Activated CD4-positive, alpha-beta memory T cell treated with anti-CD3 and anti-CD28 coated beads, Interleukin-2, amount 10 ng/mL, durations not matched to agents 7 days and 5 days (primary cell): ENCODE measurements around the gene SPTBN4. TPM values are rescaled to one million over a fixed set of nuclear protein-coding genes. Genes with fewer than 3 reads are reported as not detected.

ENCODE experiments used
- CTCF ChIA-PET: fragments of 350-600 bp; sonication (Branson Sonifier 250); formaldehyde crosslinking; loops from one replicate; lab custom pipeline; 2021; ENCODE audit warnings: antibody characterized with exemption, inconsistent platforms; lab: Charles Lee
- POLR2A ChIA-PET: fragments of 350-600 bp; sonication (Branson Sonifier 250); formaldehyde crosslinking; loops from one replicate; lab custom pipeline; 2021; ENCODE audit warnings: antibody characterized with exemption; lab: Charles Lee
- DNase-seq: peaks from one replicate; pipeline ENCODE4 v3.0.0-alpha.2; 2020
- H3K27ac Mint-ChIP-seq: one replicate; pipeline ENCODE4 v1.8.0; 2021; ENCODE audit warnings: mild to moderate bottlenecking, mixed read lengths
- H3K27me3 Mint-ChIP-seq: one replicate; pipeline ENCODE4 v1.8.0; 2021; ENCODE audit warnings: mixed read lengths
- H3K36me3 Mint-ChIP-seq: one replicate; pipeline ENCODE4 v1.8.0; 2021; ENCODE audit warnings: low read depth, mixed read lengths
- H3K4me1 Mint-ChIP-seq: one replicate; pipeline ENCODE4 v1.8.0; 2021; ENCODE audit warnings: mixed read lengths
- H3K4me3 Mint-ChIP-seq: one replicate; pipeline ENCODE4 v1.8.0; 2021; ENCODE audit warnings: mild to moderate bottlenecking, mixed read lengths
- H3K9me3 Mint-ChIP-seq: one replicate; pipeline ENCODE4 v1.8.0; 2021; ENCODE audit warnings: mixed read lengths
- total RNA-seq, 2 experiments: library from RNA; stranded (reverse); gene quantifications; one replicate each; pipeline ENCODE4 v1.2.3, GENCODE V29; 2021

The SPTBN4 gene
- total RNA-seq, 2 experiments from 2014 or later = 0.60 to 1.3 TPM

DNA sequence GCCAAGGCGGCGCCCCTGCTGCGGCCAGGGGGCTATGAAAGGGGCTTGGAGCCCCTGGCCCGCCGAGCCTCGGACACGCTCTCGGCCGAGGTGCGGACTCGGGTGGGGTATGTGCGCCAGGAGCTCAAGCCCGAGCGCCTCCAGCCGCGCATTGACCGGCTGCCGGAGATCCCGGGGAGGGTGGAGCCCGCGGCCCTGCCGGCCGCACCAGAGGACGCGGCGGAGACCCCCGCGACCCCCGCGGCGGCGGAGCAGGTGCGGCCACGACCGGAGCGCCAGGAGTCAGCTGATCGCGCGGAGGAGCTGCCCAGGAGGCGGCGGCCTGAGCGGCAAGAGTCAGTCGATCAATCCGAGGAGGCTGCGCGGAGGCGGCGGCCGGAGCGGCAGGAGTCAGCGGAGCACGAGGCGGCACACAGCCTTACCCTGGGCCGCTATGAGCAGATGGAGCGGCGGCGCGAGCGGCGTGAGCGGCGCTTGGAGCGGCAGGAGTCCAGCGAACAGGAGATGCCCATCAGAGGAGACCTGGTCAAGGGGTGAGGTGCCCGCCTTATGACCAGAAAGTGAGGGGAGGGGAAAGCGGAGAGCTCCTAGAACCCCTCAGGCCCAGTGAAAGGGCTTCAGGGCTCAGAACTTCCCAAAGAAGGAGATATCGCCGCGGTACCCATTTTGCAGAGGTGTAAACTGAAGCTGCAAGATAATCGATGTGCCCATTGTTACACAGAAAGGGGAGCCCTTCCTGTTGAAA, 101.1 kb downstream of the SPTBN4 start:
- POLR2A ChIA-PET = interaction anchor here (1.1 kb wide), 1 partner anchor 45 kb away, joined by 3 read pairs; no protein-coding TSS in a partner anchor
- H3K36me3 Mint-ChIP-seq = no peaks in the 10 kb centered on the region
- no peak for DNase-seq
- H3K9me3 Mint-ChIP-seq = no peaks in the 10 kb centered on the region
- peaks cover 41% of the 10 kb centered on the region for H3K27me3 Mint-ChIP-seq
- peaks cover 13% of the 10 kb centered on the region for H3K4me1 Mint-ChIP-seq
- CTCF ChIA-PET = interaction anchor here (1.2 kb wide), 1 partner anchor 19 kb away, joined by 3 read pairs; no protein-coding TSS in a partner anchor
- no peak overlapping the region for H3K27ac Mint-ChIP-seq
- no peak overlapping the region for H3K4me3 Mint-ChIP-seq

DNA sequence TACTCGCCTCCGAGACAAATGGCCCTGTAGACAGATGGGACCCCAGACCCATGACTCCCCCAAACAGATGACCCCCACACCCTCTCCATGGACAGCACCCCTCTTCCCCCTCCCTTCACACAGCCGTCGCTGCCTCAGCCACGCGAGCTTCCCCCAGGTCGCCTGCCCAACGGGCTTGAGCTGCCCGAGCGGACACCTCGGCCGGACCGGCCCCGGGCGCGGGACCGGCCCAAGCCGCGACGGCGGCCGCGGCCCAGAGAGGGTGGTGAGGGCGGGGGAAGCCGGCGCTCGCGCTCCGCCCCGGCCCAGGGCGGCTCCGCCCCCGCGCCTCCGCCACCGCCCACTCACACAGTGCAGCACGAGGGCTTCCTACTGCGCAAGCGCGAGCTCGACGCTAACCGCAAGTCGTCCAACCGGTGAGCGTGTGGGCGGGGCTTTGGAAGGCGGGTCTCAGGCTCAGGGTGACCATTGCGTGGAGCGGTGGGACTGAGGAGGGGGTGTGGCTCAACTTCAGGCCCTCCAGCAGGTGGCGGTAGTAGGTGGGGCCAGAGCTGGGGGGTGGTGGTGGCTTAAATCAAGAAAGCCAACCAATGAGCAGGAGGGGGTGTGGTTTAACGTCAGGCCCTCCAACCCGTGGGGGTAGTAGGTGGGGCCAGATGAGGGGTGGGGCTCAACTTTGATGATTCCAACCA, 103.7 kb downstream of the SPTBN4 start:
- CTCF ChIA-PET = interaction anchor here (0.7 to 1.6 kb wide), 19 partner anchors 12 to 600 kb away, joined by 3 to 20 read pairs (median 5); partner anchors contain the start of gene PSMC4
- H3K27ac Mint-ChIP-seq = peak overlapping the region; percentile 44
- H3K9me3 Mint-ChIP-seq = no peaks in the 10 kb centered on the region
- peak; percentile 98 for DNase-seq
- POLR2A ChIA-PET = interaction anchor here (0.8 to 2.0 kb wide), 6 partner anchors 28 to 692 kb away, joined by 3 to 10 read pairs (median 6); partner anchors contain the start of gene ACTMAP
- H3K36me3 Mint-ChIP-seq = no peaks in the 10 kb centered on the region
- H3K27me3 Mint-ChIP-seq = peaks cover 32% of the 10 kb centered on the region
- H3K4me1 Mint-ChIP-seq = peaks cover 18% of the 10 kb centered on the region
- peak overlapping the region; percentile 49 for H3K4me3 Mint-ChIP-seq

DNA sequence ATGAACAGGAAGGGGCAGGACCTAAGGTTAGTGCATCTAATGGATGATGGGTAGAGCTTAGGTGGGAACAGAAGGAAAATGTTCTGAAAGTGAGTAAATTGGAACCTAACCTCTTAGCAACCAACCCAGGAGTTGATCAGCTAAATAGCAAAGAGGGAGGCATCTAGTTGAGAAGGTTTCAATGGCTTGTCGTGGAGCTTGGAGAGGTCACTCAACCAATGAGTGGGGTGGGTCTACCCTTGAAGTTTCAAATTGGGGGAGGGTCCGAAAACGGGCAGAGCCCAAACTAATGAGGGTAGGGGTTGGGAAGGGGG, 104.2 kb downstream of the SPTBN4 start:
- H3K27me3 Mint-ChIP-seq = peaks cover 31% of the 10 kb centered on the region
- ChIA-PET CTCF (interaction anchor here (0.7 to 1.6 kb wide), 18 partner anchors 12 to 600 kb away, joined by 3 to 20 read pairs (median 5); partner anchors contain the start of gene PSMC4), POLR2A (interaction anchor here (0.8 to 2.0 kb wide), 6 partner anchors 27 to 692 kb away, joined by 3 to 10 read pairs (median 6); partner anchors contain the start of gene ACTMAP)
- peaks cover 19% of the 10 kb centered on the region for H3K4me1 Mint-ChIP-seq
- no peak for DNase-seq
- H3K4me3 Mint-ChIP-seq = peak overlapping the region; percentile 49
- peak overlapping the region; percentile 4 for H3K27ac Mint-ChIP-seq
- H3K36me3 Mint-ChIP-seq = no peaks in the 10 kb centered on the region
- H3K9me3 Mint-ChIP-seq = no peaks in the 10 kb centered on the region

DNA sequence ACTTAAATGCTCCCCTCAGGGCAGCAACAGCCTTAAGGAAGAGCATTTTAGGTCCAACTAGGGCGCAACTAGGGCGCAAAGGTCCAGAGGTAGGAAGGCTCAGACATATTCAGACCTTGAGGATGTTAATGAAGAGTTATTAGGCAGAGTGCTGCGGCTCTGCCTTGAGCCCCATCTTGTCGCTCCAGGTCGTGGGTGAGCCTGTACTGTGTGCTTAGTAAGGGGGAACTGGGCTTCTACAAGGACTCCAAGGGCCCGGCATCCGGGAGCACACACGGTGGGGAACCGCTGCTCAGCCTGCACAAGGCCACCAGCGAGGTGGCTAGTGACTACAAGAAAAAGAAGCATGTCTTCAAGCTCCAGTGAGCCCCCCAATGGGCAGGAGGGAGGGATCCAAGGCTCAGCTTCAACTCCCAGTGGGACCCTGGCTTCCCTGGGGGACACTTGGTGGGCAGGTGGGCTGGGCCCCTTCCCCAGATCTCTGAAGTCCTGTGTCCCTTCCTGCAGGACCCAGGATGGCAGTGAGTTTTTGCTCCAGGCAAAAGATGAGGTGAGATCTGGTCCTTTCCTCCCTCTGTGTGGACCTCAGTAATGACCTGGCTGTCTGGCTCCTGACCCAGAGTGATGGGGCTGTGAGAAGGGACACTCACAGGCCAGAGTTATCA, 105.2 kb downstream of the SPTBN4 start:
- Mint-ChIP-seq H3K36me3 (no peaks in the 10 kb centered on the region), H3K27me3 (peaks cover 25% of the 10 kb centered on the region), H3K4me3 (no peak overlapping the region), H3K4me1 (peaks cover 23% of the 10 kb centered on the region), H3K27ac (no peak overlapping the region), H3K9me3 (no peaks in the 10 kb centered on the region)
- POLR2A ChIA-PET = interaction anchor here (1.2 to 2.0 kb wide), 2 partner anchors 38 to 691 kb away, joined by 3 to 8 read pairs; no protein-coding TSS in a partner anchor
- DNase-seq = no peak
- CTCF ChIA-PET = interaction anchor here (1.8 kb wide), 1 partner anchor 32 kb away, joined by 6 read pairs; no protein-coding TSS in a partner anchor

DNA sequence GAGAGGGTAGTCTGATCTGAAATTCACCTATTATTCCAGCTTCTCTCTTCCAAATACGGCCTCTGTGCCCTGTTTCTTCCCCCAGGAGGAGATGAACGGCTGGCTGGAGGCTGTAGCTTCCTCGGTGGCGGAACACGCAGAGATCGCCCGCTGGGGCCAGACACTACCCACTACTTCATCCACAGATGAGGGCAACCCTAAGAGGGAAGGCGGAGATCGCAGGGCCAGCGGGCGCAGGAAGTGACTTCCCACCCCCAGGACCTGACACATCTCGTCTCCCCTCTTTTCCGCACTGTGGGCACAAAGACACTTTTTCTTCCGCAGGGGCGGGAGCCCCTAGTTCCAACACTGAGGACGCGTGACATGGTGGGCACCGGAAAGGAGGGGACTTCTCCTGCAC, 108.5 kb downstream of the SPTBN4 start:
- ChIA-PET POLR2A (interaction anchor here (1.5 kb wide), 1 partner anchor 29 kb away, joined by 8 read pairs; no protein-coding TSS in a partner anchor), CTCF (interaction anchor here (0.6 kb wide), 2 partner anchors 19 to 59 kb away, joined by 3 read pairs; no protein-coding TSS in a partner anchor)
- no peak for DNase-seq
- H3K36me3 Mint-ChIP-seq = peaks cover 14% of the 10 kb centered on the region
- H3K4me1 Mint-ChIP-seq = peaks cover 32% of the 10 kb centered on the region
- H3K27me3 Mint-ChIP-seq = no peaks in the 10 kb centered on the region
- H3K27ac Mint-ChIP-seq = peak overlapping the region; percentile 31
- no peaks in the 10 kb centered on the region for H3K9me3 Mint-ChIP-seq
- H3K4me3 Mint-ChIP-seq = peak overlapping the region; percentile 48

DNA sequence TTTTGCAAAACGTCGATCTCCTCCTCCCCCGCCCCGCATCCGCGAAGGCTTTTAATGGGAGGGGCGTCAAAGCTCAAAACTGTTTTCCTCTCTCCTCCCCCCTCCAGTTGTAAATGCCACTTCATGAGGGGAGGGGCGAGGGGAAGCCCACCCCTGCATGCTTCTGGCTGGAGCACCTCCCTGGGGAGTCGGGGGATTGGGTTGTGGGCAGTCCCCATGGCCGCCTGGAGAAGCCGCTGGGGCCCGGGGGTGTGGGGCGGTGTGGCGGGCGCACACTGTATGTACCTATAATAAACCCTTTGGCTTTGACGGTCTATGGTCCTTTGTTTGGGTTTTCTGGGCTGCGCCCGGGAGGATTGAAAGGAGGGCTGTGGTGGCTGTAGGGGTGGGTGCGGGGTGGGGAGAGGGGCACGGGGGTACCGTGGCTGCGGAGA, 109.4 kb downstream of the SPTBN4 start:
- Mint-ChIP-seq H3K4me1 (peaks cover 26% of the 10 kb centered on the region), H3K9me3 (no peaks in the 10 kb centered on the region), H3K4me3 (peak overlapping the region; percentile 85), H3K27me3 (no peaks in the 10 kb centered on the region), H3K27ac (peak overlapping the region; percentile 71), H3K36me3 (peaks cover 14% of the 10 kb centered on the region)
- DNase-seq = peak; percentile 45
- ChIA-PET POLR2A (interaction anchor here (1.5 kb wide), 1 partner anchor 28 kb away, joined by 8 read pairs; no protein-coding TSS in a partner anchor), CTCF (interaction anchor here (0.6 kb wide), 1 partner anchor 18 kb away, joined by 3 read pairs; no protein-coding TSS in a partner anchor)

DNA sequence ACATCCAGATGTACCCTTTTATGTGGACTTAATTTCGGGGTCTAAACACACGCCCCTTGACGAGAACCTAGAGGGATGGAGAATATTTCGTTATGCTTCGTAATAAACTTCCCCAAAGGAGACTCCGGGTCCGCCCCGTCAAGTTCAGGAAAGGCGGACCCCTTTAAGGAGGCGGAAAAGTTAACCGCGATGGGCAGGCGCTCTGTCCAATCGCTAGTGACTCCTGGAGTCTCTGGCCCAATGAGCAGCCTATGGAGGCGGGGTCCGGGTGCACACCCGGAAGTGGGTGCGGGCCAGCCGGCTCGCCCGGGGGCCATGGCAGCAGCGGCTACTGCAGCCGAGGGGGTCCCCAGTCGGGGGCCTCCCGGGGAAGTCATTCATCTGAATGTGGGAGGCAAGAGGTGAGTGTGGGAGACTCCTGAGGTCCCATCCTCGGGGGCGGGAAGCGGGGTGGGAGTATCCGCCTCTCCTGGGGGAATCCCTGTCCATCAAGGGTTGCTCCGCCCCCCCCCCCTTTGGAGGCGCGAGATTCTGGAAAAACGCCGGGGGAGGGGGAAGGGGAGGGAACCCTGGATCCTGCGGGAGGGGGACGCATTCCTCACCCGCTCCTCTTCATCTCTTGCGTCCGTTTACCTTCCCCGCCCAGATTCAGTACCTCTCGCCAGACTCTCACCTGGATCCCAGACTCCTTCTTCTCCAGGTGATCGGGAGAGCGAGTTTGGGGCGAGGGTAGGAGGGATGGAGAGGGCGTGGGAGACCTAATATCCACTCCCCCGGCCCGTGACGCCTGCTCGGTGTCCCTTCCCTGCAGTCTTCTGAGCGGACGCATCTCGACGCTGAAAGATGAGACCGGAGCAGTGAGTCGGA, 110.0 kb downstream of the SPTBN4 start, which contains the start of gene SHKBP1:
TSS of gene SHKBP1 (plus strand) at position 289 of the 867 bp plus-strand sequence. CDS start at position 316, 27 bp downstream.
- Mint-ChIP-seq H3K27ac (peak within 1 kb of the TSS; percentile 71), H3K9me3 (no peaks in the 10 kb centered on the region), H3K36me3 (peaks cover 19% of the 10 kb centered on the region), H3K27me3 (no peaks in the 10 kb centered on the region), H3K4me3 (peak within 1 kb of the TSS; percentile 85), H3K4me1 (peaks cover 24% of the 10 kb centered on the region)
- ChIA-PET CTCF (no interaction called here), POLR2A (interaction anchor here (1.5 kb wide), 1 partner anchor 28 kb away, joined by 8 read pairs; no protein-coding TSS in a partner anchor)
- peak; percentile 95 for DNase-seq

DNA sequence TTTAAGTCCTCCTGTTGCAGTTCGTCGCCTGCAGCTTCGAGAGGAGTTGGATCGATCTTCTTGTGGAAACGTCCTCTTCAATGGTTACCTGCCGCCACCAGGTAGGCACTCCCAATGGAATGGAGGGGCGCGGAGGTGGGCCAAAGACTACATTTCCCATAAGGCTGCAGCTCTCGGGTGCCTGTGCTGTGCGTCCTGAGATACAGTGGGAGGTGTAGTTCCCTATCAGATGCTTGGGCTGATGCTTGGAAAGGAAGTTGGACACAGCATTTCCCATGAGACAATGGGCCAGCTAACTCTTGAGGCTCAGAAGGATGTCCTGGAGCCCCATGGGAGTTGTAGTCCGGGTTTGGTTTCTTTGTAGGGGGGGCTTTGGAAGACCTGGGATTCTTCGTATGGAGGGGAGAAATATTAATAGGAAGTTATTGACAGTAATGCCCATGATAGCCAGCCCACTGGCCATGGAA, 111.7 kb downstream of the SPTBN4 start:
- ChIA-PET POLR2A (interaction anchor here (1.4 to 1.8 kb wide), 2 partner anchors 12 to 26 kb away, joined by 5 to 12 read pairs; no protein-coding TSS in a partner anchor), CTCF (interaction anchor here (1.0 to 1.2 kb wide), 2 partner anchors 27 to 158 kb away, joined by 3 to 4 read pairs; no protein-coding TSS in a partner anchor)
- Mint-ChIP-seq H3K27me3 (no peaks in the 10 kb centered on the region), H3K4me1 (peaks cover 24% of the 10 kb centered on the region), H3K27ac (no peak overlapping the region), H3K9me3 (no peaks in the 10 kb centered on the region), H3K36me3 (peaks cover 29% of the 10 kb centered on the region), H3K4me3 (peak overlapping the region; percentile 85)
- DNase-seq = no peak

DNA sequence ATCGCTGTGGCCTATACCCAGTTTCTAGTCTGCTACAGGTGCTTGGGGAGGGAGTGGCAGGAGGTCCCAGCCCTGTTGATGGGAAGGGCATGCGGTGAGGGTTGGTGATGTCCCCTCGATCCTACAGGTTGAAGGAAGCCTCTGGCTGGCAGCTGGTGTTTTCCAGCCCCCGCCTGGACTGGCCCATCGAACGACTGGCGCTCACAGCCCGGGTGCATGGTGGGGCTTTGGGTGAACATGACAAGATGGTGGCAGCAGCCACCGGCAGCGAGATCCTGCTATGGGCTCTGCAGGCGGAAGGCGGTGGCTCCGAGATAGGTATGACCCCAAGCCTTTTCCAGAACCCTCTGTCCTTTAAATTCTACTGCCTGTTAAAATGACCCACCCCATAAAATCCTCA, 113.8 kb downstream of the SPTBN4 start:
- Mint-ChIP-seq H3K36me3 (peaks cover 45% of the 10 kb centered on the region), H3K4me1 (peaks cover 22% of the 10 kb centered on the region), H3K4me3 (no peak overlapping the region), H3K27ac (no peak overlapping the region), H3K9me3 (no peaks in the 10 kb centered on the region), H3K27me3 (no peaks in the 10 kb centered on the region)
- ChIA-PET POLR2A (no interaction called here), CTCF (no interaction called here)
- DNase-seq = no peak

DNA sequence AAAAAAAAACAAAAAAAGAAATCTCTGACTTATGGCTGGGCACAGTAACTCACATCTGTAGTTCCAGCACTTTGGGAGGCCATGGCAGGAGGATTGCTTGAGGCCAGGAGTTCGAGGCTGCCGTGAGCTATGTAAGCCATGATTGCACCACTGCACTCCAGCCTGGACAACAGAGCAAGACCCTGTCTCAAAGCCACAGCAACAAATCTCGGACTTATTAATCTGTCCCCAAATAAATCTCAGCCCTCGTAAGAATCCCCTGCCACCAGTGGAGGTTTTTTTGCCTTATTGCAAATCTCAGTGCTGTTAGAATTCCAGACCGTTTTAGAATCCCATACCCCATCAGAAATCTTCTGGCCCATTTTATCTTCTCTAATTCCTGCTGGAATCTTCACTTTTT, 114.7 kb downstream of the SPTBN4 start:
- no peak overlapping the region for H3K4me3 Mint-ChIP-seq
- peaks cover 24% of the 10 kb centered on the region for H3K4me1 Mint-ChIP-seq
- CTCF ChIA-PET = interaction anchor here (1.0 kb wide), 1 partner anchor 21 kb away, joined by 4 read pairs; no protein-coding TSS in a partner anchor
- H3K27ac Mint-ChIP-seq = no peak overlapping the region
- peaks cover 53% of the 10 kb centered on the region for H3K36me3 Mint-ChIP-seq
- H3K9me3 Mint-ChIP-seq = no peaks in the 10 kb centered on the region
- H3K27me3 Mint-ChIP-seq = no peaks in the 10 kb centered on the region
- DNase-seq = no peak
- POLR2A ChIA-PET = interaction anchor here (0.7 kb wide), 1 partner anchor 149 kb away, joined by 3 read pairs; no protein-coding TSS in a partner anchor

DNA sequence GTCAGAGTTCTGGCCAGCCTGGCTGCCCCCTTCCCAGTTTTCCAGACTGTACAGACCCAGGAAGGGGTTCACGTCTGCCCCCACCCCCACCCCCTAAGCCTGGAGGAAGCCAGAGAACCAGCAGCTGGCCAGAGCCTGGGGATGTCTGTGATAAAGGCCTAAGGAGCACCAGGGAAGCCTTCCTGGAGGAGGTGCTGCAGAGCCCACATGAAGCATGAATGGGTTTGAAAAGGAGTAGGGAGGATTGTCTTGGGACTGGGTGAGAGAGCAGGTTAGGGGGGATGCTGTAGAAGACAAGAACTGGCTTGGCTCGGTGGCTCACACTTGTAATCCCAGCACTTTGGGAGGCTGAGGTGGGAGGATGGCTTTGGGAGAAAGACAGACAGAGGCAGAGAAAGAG, 115.7 kb downstream of the SPTBN4 start:
- POLR2A ChIA-PET = no interaction called here
- H3K36me3 Mint-ChIP-seq = peaks cover 60% of the 10 kb centered on the region

More for the DNA sequence above, 115.7 kb downstream of the SPTBN4 start:
- no peak overlapping the region for H3K4me3 Mint-ChIP-seq
- no peaks in the 10 kb centered on the region for H3K9me3 Mint-ChIP-seq
- no peak for DNase-seq
- no peaks in the 10 kb centered on the region for H3K27me3 Mint-ChIP-seq
- CTCF ChIA-PET = interaction anchor here (1.0 kb wide), 1 partner anchor 21 kb away, joined by 4 read pairs; no protein-coding TSS in a partner anchor
- H3K4me1 Mint-ChIP-seq = peaks cover 25% of the 10 kb centered on the region
- H3K27ac Mint-ChIP-seq = no peak overlapping the region
